ENCODE data around the gene KLK6. TPM values are rescaled to one million over a fixed set of nuclear protein-coding genes. Genes with fewer than 3 reads are reported as not detected.

KLK6 gene
- total RNA-seq, 1 donor from 2014 or later, result not detected

- DNase-seq (ENCODE audit: low read depth in 2 of 2), result no peak
Observed at GRCh38 chr19:50959731-50960500, 9.5 kb downstream of the KLK6 start.

- no peak for DNase-seq (ENCODE audit: low read depth in 2 of 2)
Observed at GRCh38 chr19:50957587-50957986, 11.8 kb downstream of the KLK6 start.

GRCh38 chr19:50952910-50953309 is 16.5 kb downstream of the KLK6 start, which contains the start of gene KLK5:
TSS of gene KLK5 (minus strand) at chr19:50953038. CDS start at chr19:50952657, 381 bp downstream.
- no peak for DNase-seq (ENCODE audit: low read depth in 2 of 2)

GRCh38 chr19:50949861-50950260 is 19.5 kb downstream of the KLK6 start:
- DNase-seq (ENCODE audit: low read depth in 2 of 2), result no peak

GRCh38 chr19:50947123-50947522 is 22.3 kb downstream of the KLK6 start:
- DNase-seq (ENCODE audit: low read depth in 2 of 2), result no peak

- no peak for DNase-seq (ENCODE audit: low read depth in 2 of 2)
Observed at GRCh38 chr19:50944795-50945194, 24.6 kb downstream of the KLK6 start.

GRCh38 chr19:50943074-50943828 is 26.1 kb downstream of the KLK6 start:
- DNase-seq (ENCODE audit: low read depth in 2 of 2), result no peak

- DNase-seq (ENCODE audit: low read depth in 2 of 2), result no peak
Observed at GRCh38 chr19:50939596-50939995, 29.8 kb downstream of the KLK6 start.

GRCh38 chr19:50933640-50934039 is 35.8 kb downstream of the KLK6 start:
- DNase-seq (ENCODE audit: low read depth in 2 of 2), result no peak

- DNase-seq (ENCODE audit: low read depth in 2 of 2), result no peak
Observed at GRCh38 chr19:50932690-50933083, 36.7 kb downstream of the KLK6 start.

GRCh38 chr19:50932018-50932689 is 37.2 kb downstream of the KLK6 start:
- DNase-seq (ENCODE audit: low read depth in 2 of 2), result no peak

- DNase-seq (ENCODE audit: low read depth in 2 of 2), result no peak
Observed at GRCh38 chr19:50931023-50931422, 38.4 kb downstream of the KLK6 start.

- no peak for DNase-seq (ENCODE audit: low read depth in 2 of 2)
Observed at GRCh38 chr19:50928831-50929230, 40.6 kb downstream of the KLK6 start.

GRCh38 chr19:50926144-50926543 is 43.2 kb downstream of the KLK6 start:
- DNase-seq (ENCODE audit: low read depth in 2 of 2), result peak; percentile 15 to 16

GRCh38 chr19:50925734-50926133 is 43.7 kb downstream of the KLK6 start:
- DNase-seq (ENCODE audit: low read depth in 2 of 2), result no peak

GRCh38 chr19:50924586-50924985 is 44.8 kb downstream of the KLK6 start:
- DNase-seq (ENCODE audit: low read depth in 2 of 2), result no peak

- peak; percentile 77 to 88 for DNase-seq (ENCODE audit: low read depth in 2 of 2)
Observed at GRCh38 chr19:50922317-50922853, 47.0 kb downstream of the KLK6 start.

GRCh38 chr19:50921426-50922316 is 47.7 kb downstream of the KLK6 start:
- DNase-seq (ENCODE audit: low read depth in 2 of 2), result no peak

- DNase-seq (ENCODE audit: low read depth in 2 of 2), result no peak
Observed at GRCh38 chr19:50916069-50916468, 53.3 kb downstream of the KLK6 start.

GRCh38 chr19:50912727-50913716 is 56.4 kb downstream of the KLK6 start:
- no peak for DNase-seq (ENCODE audit: low read depth in 2 of 2)

Data from lung microvascular endothelial cell (primary cell).